Natural killer cell (primary cell): ENCODE results near the gene CAVIN3. TPM values are rescaled to one million over a fixed set of nuclear protein-coding genes. Genes with fewer than 3 reads are reported as not detected.

Source experiments
- ATAC-seq, 3 donors: fragments of 150-1000 bp in 2 of 3; fragments of 200-7000 bp in 1 of 3; cut with Tn5 transposase; 1 replicate in 1 of 3; 2 replicates in 2 of 3; pipeline ENCODE4 v1.10.0; 2021; ENCODE audit warnings: mild to moderate bottlenecking in 2 of 3, moderate library complexity in 2 of 3
- DNase-seq, 2 donors: peaks; one replicate each; pipeline versions ENCODE4 v3.0.0 to v3.0.0-alpha.2; 2013 to 2021; ENCODE audit warnings: mixed read lengths in 1 of 2
- H3K27ac ChIP-seq: one replicate; pipeline ENCODE4 v1.5.1; 2013; ENCODE audit warnings: mild to moderate bottlenecking, low read length
- H3K27me3 ChIP-seq: one replicate; pipeline ENCODE4 v1.6.1; 2013; ENCODE audit warnings: low read length; ENCODE audit not compliant: control insufficient read depth, insufficient read depth
- H3K36me3 ChIP-seq: one replicate; pipeline ENCODE4 v1.6.1; 2013; ENCODE audit warnings: low read length; ENCODE audit not compliant: control insufficient read depth, insufficient read depth
- H3K4me1 ChIP-seq: one replicate; pipeline ENCODE4 v1.6.1; 2013; ENCODE audit warnings: low read length; ENCODE audit not compliant: control insufficient read depth, insufficient read depth
- H3K4me3 ChIP-seq: one replicate; pipeline ENCODE4 v1.5.1; 2013; ENCODE audit warnings: low read length
- H3K9me3 ChIP-seq: one replicate; pipeline ENCODE4 v1.6.1; 2013; ENCODE audit warnings: low read length; ENCODE audit not compliant: control insufficient read depth, insufficient read depth
- H3K27ac Mint-ChIP-seq, 2 donors: one replicate each; pipeline ENCODE4 v1.8.0; 2022; ENCODE audit warnings: mild to moderate bottlenecking in 2 of 2, mixed read lengths in 2 of 2, moderate library complexity in 1 of 2
- H3K27me3 Mint-ChIP-seq, 2 donors: one replicate each; pipeline ENCODE4 v1.8.0; 2022; ENCODE audit warnings: low read depth in 2 of 2, mixed read lengths in 2 of 2
- H3K36me3 Mint-ChIP-seq: one replicate; pipeline ENCODE4 v1.8.0; 2022; ENCODE audit warnings: mixed read lengths
- H3K4me1 Mint-ChIP-seq, 2 donors: one replicate each; pipeline ENCODE4 v1.8.0; 2022; ENCODE audit warnings: mixed read lengths in 2 of 2
- H3K4me3 Mint-ChIP-seq: one replicate; pipeline ENCODE4 v1.8.0; 2022; ENCODE audit warnings: mild to moderate bottlenecking, moderate library complexity, mixed read lengths
- H3K9me3 Mint-ChIP-seq, 2 donors: one replicate each; pipeline ENCODE4 v1.8.0; 2022; ENCODE audit warnings: mixed read lengths in 2 of 2
- WGBS: methylation state at CpG from one replicate; pipeline ENCODE4 v1.1.7; 2013; ENCODE audit warnings: missing lambda C conversion rate; ENCODE audit not compliant: insufficient coverage; 5-methylcytosine and 5-hydroxymethylcytosine counted together
- intact Hi-C: fragments of 100-400 bp; cut with micrococcal nuclease; formaldehyde crosslinking; loops from one replicate; pipeline ENCODE4 v1.14.2; 2022
- total RNA-seq, 4 donors: library from RNA; stranded (reverse); fragments of 120-200 nt in 1 of 4; gene quantifications; one replicate each; pipeline versions ENCODE4 v1.2.3 to v1.2.4, GENCODE V29; 2013 to 2022
- TF ChIP-seq, protein P1 (sequence below): fragments of 200-600 bp; IDR thresholded peaks from one replicate; pipeline ENCODE4 v1.8.0; 2022; ENCODE audit warnings: antibody characterized with exemption

Gene CAVIN3
- total RNA-seq, 3 donors from 2014 or later (not counting 1 experiment from before 2014, with no cell fraction given) = not detected

DNA sequence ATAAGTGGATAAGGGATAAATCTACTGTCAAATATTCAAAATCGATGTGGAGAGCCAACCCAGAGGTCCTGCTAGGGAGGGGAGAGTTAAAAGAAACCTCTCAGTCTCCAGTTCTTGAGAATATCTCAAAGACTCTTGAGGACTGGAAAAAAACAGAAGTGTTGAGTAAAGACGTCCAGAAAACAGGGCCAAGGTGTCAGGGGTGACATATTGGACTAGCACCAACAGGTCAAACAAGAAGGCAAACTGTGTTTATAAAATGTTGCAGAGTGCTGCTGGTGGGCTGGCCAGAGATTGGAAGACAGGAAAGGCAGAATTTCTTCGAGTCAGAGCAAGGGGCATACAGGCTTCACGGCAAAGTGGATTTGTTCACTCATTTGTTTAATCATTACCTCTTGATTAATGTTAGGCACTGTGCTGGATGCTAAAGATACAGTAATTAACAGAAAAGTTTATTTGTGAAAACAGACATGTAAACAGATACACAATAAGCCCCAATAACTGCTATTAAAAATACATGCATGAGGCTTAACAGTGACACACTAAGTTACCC lies 36.3 kb upstream of the CAVIN3 start:
- H3K4me1 Mint-ChIP-seq = no peaks in the 10 kb centered on the region
- WGBS = 76% methylated on average over 4 of the region's 4 CpGs
- Histone ChIP-seq H3K36me3 (no peaks in the 10 kb centered on the region), H3K27ac (no peak overlapping the region), H3K4me3 (no peak overlapping the region), H3K27me3 (no peaks in the 10 kb centered on the region), H3K4me1 (peaks cover 4% of the 10 kb centered on the region), H3K9me3 (no peaks in the 10 kb centered on the region)
- TF ChIP-seq, protein P1, sequence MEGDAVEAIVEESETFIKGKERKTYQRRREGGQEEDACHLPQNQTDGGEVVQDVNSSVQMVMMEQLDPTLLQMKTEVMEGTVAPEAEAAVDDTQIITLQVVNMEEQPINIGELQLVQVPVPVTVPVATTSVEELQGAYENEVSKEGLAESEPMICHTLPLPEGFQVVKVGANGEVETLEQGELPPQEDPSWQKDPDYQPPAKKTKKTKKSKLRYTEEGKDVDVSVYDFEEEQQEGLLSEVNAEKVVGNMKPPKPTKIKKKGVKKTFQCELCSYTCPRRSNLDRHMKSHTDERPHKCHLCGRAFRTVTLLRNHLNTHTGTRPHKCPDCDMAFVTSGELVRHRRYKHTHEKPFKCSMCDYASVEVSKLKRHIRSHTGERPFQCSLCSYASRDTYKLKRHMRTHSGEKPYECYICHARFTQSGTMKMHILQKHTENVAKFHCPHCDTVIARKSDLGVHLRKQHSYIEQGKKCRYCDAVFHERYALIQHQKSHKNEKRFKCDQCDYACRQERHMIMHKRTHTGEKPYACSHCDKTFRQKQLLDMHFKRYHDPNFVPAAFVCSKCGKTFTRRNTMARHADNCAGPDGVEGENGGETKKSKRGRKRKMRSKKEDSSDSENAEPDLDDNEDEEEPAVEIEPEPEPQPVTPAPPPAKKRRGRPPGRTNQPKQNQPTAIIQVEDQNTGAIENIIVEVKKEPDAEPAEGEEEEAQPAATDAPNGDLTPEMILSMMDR = no peak
- H3K36me3 Mint-ChIP-seq = no peaks in the 10 kb centered on the region
- ATAC-seq = no peak
- no peak overlapping the region for H3K27ac Mint-ChIP-seq
- intact Hi-C loops = no loop called here
- DNase-seq = no peak
- H3K9me3 Mint-ChIP-seq = no peaks in the 10 kb centered on the region
- H3K27me3 Mint-ChIP-seq = peaks cover 5 to 12% of the 10 kb centered on the region in 2 donors
- H3K4me3 Mint-ChIP-seq = no peak overlapping the region

DNA sequence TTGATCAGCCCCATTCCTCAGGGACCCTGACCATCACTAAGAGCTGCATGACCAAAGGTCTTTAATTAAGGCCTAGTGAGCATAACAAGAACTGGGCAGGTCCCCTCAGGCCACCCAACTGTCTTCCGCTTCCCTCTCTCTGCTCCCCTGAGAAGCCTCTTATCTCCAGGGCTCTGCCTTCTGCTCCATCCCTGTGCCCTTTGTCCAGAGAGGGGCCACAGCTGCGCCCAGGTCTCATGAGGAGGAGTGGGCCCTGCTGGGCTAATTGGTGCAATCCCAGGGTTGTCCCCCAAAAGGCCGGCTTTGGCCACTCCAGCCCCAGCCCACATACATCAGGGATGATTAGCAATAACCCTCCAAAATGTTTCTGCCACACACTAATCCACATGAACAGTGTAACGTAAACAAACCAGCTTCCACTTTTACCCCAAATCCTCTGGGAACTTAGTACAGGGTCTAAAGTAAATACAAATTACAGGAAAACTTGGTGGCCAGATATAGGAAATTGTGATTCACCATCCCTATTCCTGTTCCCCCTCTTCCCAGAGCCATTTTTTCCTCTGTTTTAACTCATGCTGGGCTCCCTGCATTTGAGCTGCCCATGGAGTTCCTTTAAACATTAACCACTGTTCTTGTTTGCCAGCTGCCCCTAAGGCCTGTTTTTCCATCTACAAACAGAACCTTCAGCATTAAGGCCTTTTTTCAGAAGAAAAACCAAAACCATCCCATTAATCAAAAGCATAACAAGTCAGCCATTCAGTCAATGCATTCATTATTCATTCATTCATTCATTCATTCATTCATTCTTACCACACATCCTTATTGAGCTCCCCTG lies 34.6 kb upstream of the CAVIN3 start:
- WGBS = 93% methylated on average over 3 of the region's 4 CpGs
- TF ChIP-seq, protein P1 = no peak
- Mint-ChIP-seq H3K4me3 (no peak overlapping the region), H3K27me3 (peaks cover 6 to 12% of the 10 kb centered on the region in 2 donors), H3K27ac (no peak overlapping the region), H3K9me3 (no peaks in the 10 kb centered on the region), H3K36me3 (no peaks in the 10 kb centered on the region), H3K4me1 (no peaks in the 10 kb centered on the region)
- Histone ChIP-seq H3K4me1 (peaks cover 4% of the 10 kb centered on the region), H3K27ac (no peak overlapping the region), H3K27me3 (no peaks in the 10 kb centered on the region), H3K36me3 (no peaks in the 10 kb centered on the region), H3K4me3 (no peak overlapping the region), H3K9me3 (no peaks in the 10 kb centered on the region)
- ATAC-seq (no peak), DNase-seq (no peak)
- intact Hi-C loops = loop anchor here (5.0 kb wide), 1 partner anchor 1233 kb away; no protein-coding TSS in a partner anchor

DNA sequence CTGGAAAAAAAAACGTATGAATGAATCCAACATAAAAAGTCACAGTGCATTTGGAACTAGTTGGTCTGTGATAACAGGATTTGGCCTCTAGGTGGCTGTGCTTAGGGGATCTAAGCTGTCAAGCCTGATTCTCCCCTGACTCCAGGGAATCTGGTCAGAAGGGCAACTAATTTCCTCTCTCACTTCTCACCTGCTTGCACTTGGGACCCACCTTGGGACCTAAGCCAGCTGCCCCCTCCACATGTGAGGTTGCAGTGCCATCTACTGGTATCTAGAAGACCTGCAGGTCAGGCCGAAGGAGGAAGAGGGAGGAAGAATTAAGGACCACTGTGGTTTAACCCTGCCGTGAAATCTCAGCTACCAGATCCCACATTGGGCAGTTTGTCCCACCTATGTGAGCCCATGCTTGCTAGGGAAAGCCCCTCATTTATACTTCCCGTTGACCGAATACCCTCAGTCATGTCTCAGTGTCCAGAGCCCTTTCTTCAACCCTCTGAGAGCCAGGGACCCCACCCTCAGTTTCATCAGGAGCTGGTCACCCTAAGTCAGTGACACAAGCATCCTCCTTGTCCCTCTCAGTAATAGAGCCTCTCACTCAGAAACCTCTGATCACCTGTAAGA lies 33.2 kb upstream of the CAVIN3 start:
- Histone ChIP-seq H3K27me3 (no peaks in the 10 kb centered on the region), H3K4me3 (no peak overlapping the region), H3K27ac (no peak overlapping the region), H3K9me3 (no peaks in the 10 kb centered on the region), H3K36me3 (no peaks in the 10 kb centered on the region), H3K4me1 (peaks cover 4% of the 10 kb centered on the region)
- Mint-ChIP-seq H3K9me3 (no peaks in the 10 kb centered on the region), H3K36me3 (no peaks in the 10 kb centered on the region), H3K27me3 (peaks cover 6 to 12% of the 10 kb centered on the region in 2 donors), H3K4me3 (no peak overlapping the region), H3K4me1 (no peaks in the 10 kb centered on the region), H3K27ac (no peak overlapping the region)
- peak; percentile 65 to 88 (median 80) for ATAC-seq
- WGBS = 7% methylated on average over 5 of the region's 5 CpGs
- TF ChIP-seq, protein P1 = peak; percentile 94
- peak; percentile 37 to 77 for DNase-seq
- intact Hi-C loops = loop anchor here (1.0 to 5.0 kb wide), 2 partner anchors 330 to 1231 kb away; no protein-coding TSS in a partner anchor
